Esophagus muscularis mucosa (tissue), 4 donors: ENCODE data around the gene CFAP99. TPM values are rescaled to one million over a fixed set of nuclear protein-coding genes. Genes with fewer than 3 reads are reported as not detected.

Experiments
- DNase-seq: peaks from one replicate; pipeline ENCODE4 v3.0.0-alpha.2; 2017; ENCODE audit errors: extremely low spot score
- H3K27ac ChIP-seq, 4 donors: fragments of 200-600 bp; sonication (generic); replicated peaks in 1 of 4; 1 replicate in 3 of 4; 2 replicates in 1 of 4; pipeline ENCODE4 v1.5.1; 2016 to 2019; ENCODE audit warnings: mild to moderate bottlenecking in 1 of 4
- H3K27me3 ChIP-seq, 4 donors: fragments of 200-600 bp; sonication (generic); one replicate each; pipeline versions ENCODE4 v1.5.1 to v1.6.0; 2016 to 2019
- H3K36me3 ChIP-seq, 4 donors: fragments of 200-600 bp; sonication (generic); one replicate each; pipeline ENCODE4 v1.5.1; 2016 to 2019
- H3K4me1 ChIP-seq, 4 donors: fragments of 200-600 bp; sonication (generic); one replicate each; pipeline ENCODE4 v1.5.1; 2016 to 2019
- H3K4me3 ChIP-seq, 4 donors: fragments of 200-600 bp; sonication (generic); 1 replicate in 2 of 4; 2 replicates in 2 of 4; pipeline ENCODE4 v1.5.1; 2016 to 2019; ENCODE audit warnings: mild to moderate bottlenecking in 4 of 4, moderate library complexity in 1 of 4
- H3K9me3 ChIP-seq, 4 donors: fragments of 200-600 bp; sonication (generic); 1 replicate in 3 of 4; 2 replicates in 1 of 4; pipeline ENCODE4 v1.5.1; 2016 to 2019
- EP300 ChIP-seq: sonication (generic); formaldehyde crosslinking; IDR thresholded peaks from one replicate; pipeline ENCODE4 v1.6.1; 2017; ENCODE audit warnings: antibody characterized with exemption
- POLR2A ChIP-seq: fragments of 450-650 bp; IDR thresholded peaks from one replicate; pipeline ENCODE4 v1.6.1; 2017; ENCODE audit warnings: antibody characterized with exemption, moderate library complexity, mild to moderate bottlenecking, low read depth
- POLR2AphosphoS5 ChIP-seq, 2 donors: sonication (generic); formaldehyde crosslinking; IDR thresholded peaks; one replicate each; pipeline ENCODE4 v1.6.1; 2017; ENCODE audit warnings: antibody characterized with exemption in 2 of 2
- WGBS: methylation state at CpG from one replicate; pipeline ENCODE4 v1.1.5; 2018; 5-methylcytosine and 5-hydroxymethylcytosine counted together
- intact Hi-C: fragments of 100-400 bp; cut with DNase I; formaldehyde crosslinking; loops from one replicate; pipeline ENCODE4 v1.15.1; 2023
- total RNA-seq, 4 donors: library from RNA; depleted of rRNA; stranded (reverse); fragments of >200 nt; gene quantifications; one replicate each; pipeline versions ENCODE4 v1.1.0 to v1.2.1, GENCODE V29; 2016
- TF ChIP-seq, protein P1 (sequence below), 3 experiments: fragments of 200-600 bp in 2 of 3; fragments of 450-650 bp in 1 of 3; sonication (generic) in 2 of 3; IDR thresholded peaks; one replicate each; pipeline ENCODE4 v1.5.1; 2017 to 2019; ENCODE audit warnings: antibody characterized with exemption in 3 of 3, mild to moderate bottlenecking in 2 of 3, moderate library complexity in 1 of 3

Gene CFAP99
- total RNA-seq, 4 donors from 2014 or later, result 1.5 TPM; not detected in 3

DNA sequence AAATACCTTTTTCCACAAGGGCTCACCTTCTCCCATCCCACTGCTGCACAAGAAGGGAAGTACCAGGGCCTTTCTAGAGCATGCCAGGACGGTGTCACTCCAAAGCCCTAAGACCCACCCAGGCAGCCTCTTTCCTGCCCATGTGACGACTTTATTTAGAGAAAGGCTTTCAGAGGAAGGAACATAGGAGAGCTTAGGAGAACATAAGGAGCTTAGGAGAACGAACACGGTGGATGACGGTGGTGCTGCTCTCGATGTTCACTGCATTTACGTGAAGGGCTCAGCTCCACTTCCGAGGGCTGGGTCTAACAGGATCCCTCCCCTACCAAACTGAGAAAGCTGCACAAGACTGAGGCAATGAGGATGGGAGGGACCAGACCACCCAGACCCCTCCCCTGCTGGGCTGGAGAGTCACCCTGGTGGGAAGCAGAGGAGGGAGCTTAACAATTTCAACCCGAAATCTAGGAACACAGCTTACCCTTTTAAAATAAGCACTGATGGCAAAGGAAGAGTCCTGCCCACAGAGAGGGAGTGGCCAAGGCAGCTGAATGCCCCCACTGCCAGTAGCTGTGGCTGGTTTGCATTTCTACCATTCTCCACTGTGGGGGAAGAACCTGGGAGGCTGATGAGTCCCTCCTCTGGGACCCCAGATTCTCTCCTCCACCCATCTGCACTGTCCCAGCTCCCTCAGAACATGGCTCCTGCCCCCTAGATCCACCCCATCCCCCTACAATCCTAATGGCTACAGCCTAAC lies 30.1 kb upstream of the CFAP99 start:
- H3K36me3 ChIP-seq, result no peaks in the 10 kb centered on the region
- DNase-seq, result no peak
- no peaks in the 10 kb centered on the region for H3K9me3 ChIP-seq
- no peak overlapping the region for H3K4me3 ChIP-seq
- no peak overlapping the region for H3K27ac ChIP-seq
- WGBS, result 83% methylated on average over 9 of the region's 9 CpGs
- peaks cover 0 to 3% (median 0%) of the 10 kb centered on the region in 4 donors for H3K27me3 ChIP-seq
- peaks cover 0 to 4% (median 2%) of the 10 kb centered on the region in 4 donors for H3K4me1 ChIP-seq
- TF ChIP-seq, protein P1, sequence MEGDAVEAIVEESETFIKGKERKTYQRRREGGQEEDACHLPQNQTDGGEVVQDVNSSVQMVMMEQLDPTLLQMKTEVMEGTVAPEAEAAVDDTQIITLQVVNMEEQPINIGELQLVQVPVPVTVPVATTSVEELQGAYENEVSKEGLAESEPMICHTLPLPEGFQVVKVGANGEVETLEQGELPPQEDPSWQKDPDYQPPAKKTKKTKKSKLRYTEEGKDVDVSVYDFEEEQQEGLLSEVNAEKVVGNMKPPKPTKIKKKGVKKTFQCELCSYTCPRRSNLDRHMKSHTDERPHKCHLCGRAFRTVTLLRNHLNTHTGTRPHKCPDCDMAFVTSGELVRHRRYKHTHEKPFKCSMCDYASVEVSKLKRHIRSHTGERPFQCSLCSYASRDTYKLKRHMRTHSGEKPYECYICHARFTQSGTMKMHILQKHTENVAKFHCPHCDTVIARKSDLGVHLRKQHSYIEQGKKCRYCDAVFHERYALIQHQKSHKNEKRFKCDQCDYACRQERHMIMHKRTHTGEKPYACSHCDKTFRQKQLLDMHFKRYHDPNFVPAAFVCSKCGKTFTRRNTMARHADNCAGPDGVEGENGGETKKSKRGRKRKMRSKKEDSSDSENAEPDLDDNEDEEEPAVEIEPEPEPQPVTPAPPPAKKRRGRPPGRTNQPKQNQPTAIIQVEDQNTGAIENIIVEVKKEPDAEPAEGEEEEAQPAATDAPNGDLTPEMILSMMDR (IDR thresholded peaks at IDR 0.05), result no peak
- no peak for TF ChIP-seq EP300
- no peak for TF ChIP-seq POLR2AphosphoS5 (IDR thresholded peaks at IDR 0.05)
- no peak for TF ChIP-seq POLR2A
- intact Hi-C loops, result no loop called here

DNA sequence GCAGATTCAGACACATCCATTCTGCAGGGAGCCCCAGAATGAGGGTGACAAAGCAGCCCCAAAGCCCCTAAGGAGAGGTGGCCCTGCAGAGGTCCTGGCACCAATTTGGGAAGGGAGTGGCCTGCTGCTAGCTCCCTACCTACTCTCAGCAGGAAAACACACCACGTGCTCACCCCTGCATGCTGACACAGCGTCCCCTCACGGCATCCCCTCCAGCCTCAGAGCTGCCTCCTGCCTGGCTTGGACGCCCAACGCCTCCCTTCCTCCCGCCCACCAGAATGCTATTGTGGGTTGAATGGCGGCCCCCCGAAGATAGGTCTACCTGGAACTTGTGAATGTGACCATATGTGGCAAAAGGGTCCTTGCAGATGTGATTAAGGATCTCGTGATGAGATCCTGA lies 29.1 kb upstream of the CFAP99 start:
- no peak for DNase-seq
- Histone ChIP-seq H3K27ac (no peak overlapping the region), H3K4me3 (no peak overlapping the region), H3K27me3 (peaks cover 0 to 10% (median 0%) of the 10 kb centered on the region in 4 donors), H3K36me3 (no peaks in the 10 kb centered on the region), H3K4me1 (peaks cover 0 to 7% (median 4%) of the 10 kb centered on the region in 4 donors), H3K9me3 (no peaks in the 10 kb centered on the region)
- no peak for TF ChIP-seq EP300
- TF ChIP-seq POLR2A, result no peak
- TF ChIP-seq POLR2AphosphoS5 (IDR thresholded peaks at IDR 0.05), result no peak
- TF ChIP-seq, protein P1 (IDR thresholded peaks at IDR 0.05), result no peak
- intact Hi-C loops, result no loop called here
- 72% methylated on average over 9 of the region's 9 CpGs for WGBS

DNA sequence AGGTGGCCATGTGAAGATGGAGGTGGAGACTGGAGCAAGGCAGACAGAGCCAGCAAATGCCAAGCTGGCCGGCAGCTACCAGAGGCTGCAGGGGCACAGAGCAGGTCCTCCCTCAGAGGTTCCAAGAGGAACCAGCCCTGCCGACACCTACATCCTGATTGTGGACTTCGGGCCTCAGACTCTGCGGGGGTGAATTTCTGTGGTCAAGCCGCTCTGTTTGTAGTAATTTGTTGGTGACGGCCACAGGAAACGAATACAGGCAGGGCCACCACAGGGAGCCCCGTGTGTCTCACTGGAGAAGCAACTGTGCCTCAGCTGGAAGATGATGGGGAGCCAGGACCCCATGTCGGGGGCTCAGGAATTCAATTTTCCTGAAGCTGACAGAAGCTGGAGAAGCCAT lies 28.6 kb upstream of the CFAP99 start:
- TF ChIP-seq POLR2AphosphoS5 (IDR thresholded peaks at IDR 0.05) (no peak), POLR2A (no peak), EP300 (no peak)
- TF ChIP-seq, protein P1 (IDR thresholded peaks at IDR 0.05), result no peak
- intact Hi-C loops, result no loop called here

DNA sequence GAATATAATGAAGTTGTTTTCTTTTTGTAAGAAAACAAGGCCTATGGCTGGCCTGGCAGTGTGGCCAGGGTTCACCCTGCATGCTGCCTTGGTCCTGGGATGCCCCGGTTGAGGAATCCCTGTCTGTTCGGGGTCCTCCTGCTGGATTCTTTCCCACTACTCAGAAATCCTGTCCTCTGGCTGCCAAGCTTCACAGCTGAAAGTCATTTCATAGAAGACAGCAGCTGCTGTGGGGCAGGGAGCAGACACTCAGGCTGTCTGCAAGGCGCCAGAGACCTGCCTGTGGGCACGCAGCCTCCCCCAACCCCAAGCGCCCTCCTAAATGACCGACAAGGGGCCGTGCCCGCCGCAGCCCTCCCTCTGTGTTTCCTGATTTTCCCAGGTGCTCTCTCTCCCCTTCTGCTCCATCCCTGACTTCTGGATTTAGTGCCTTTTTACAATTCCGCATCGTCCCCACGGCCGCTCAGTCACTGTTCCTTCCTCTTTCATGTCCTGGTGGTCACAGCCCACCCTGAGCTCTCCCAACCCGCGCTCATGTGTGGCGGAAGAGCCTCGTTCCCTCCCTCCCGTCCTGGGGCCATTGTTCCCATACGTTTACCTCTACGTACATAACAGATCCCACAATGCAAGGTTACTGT lies 27.9 kb upstream of the CFAP99 start:
- Histone ChIP-seq H3K27me3 (peaks cover 0 to 17% (median 0%) of the 10 kb centered on the region in 4 donors), H3K27ac (no peak overlapping the region), H3K36me3 (no peaks in the 10 kb centered on the region), H3K4me1 (peaks cover 0 to 7% (median 4%) of the 10 kb centered on the region in 4 donors), H3K4me3 (no peak overlapping the region), H3K9me3 (no peaks in the 10 kb centered on the region)
- TF ChIP-seq, protein P1 (IDR thresholded peaks at IDR 0.05), result no peak
- TF ChIP-seq POLR2A (no peak), POLR2AphosphoS5 (IDR thresholded peaks at IDR 0.05) (no peak), EP300 (no peak)
- DNase-seq, result no peak
- intact Hi-C loops, result no loop called here
- 50% methylated on average over 20 of the region's 20 CpGs for WGBS

More for the DNA sequence above, 28.6 kb upstream of the CFAP99 start:
- no peaks in the 10 kb centered on the region for H3K36me3 ChIP-seq
- no peak overlapping the region for H3K27ac ChIP-seq
- no peak overlapping the region for H3K4me3 ChIP-seq
- peaks cover 0 to 7% (median 4%) of the 10 kb centered on the region in 4 donors for H3K4me1 ChIP-seq
- WGBS, result 89% methylated on average over 6 of the region's 9 CpGs
- DNase-seq, result no peak
- H3K9me3 ChIP-seq, result no peaks in the 10 kb centered on the region
- peaks cover 0 to 10% (median 0%) of the 10 kb centered on the region in 4 donors for H3K27me3 ChIP-seq
